ENCODE results near the gene CTBP2.

The CTBP2 gene

GRCh38 chr10:125133696-125134482 lies 26.5 kb downstream of the CTBP2 start:
- Histone ChIP-seq H3K27ac (ENCODE audit: low read depth, low read length) (no peak overlapping the region), H3K36me3 (ENCODE audit: low read length) (no peaks in the 10 kb centered on the region), H4K20me1 (ENCODE audit: low read depth, low read length) (no peaks in the 10 kb centered on the region)

GRCh38 chr10:125132344-125132743 lies 28.0 kb downstream of the CTBP2 start:
- Histone ChIP-seq H3K9ac (ENCODE audit: low read length) (no peak overlapping the region), H3K9me3 (ENCODE audit: insufficient read depth, low read length) (no peaks in the 10 kb centered on the region), H3K4me3 (ENCODE audit: insufficient read depth, low read length, poor library complexity, severe bottlenecking) (no peak overlapping the region), H3K4me2 (ENCODE audit: low read depth, low read length, poor library complexity, severe bottlenecking) (no peak overlapping the region), H2AFZ (ENCODE audit: low read depth, low read length, severe bottlenecking) (no peak overlapping the region), H4K20me1 (ENCODE audit: low read depth, low read length) (no peaks in the 10 kb centered on the region), H3K79me2 (ENCODE audit: insufficient read depth, low read length) (no peaks in the 10 kb centered on the region), H3K27me3 (ENCODE audit: low read length) (no peaks in the 10 kb centered on the region), H3K36me3 (ENCODE audit: low read length) (no peaks in the 10 kb centered on the region), H3K27ac (ENCODE audit: low read depth, low read length) (no peak overlapping the region), H3K9me2 (replicated peaks; ENCODE audit: insufficient read depth, low read length) (no peaks in the 10 kb centered on the region), H3F3A (ENCODE audit: insufficient read depth) (no peaks in the 10 kb centered on the region)
- TF ChIP-seq EZH2phosphoT487 (conservative IDR thresholded peaks at IDR 0.05; ENCODE audit: low read length) (no peak), CTCF (IDR thresholded peaks at IDR 0.05; ENCODE audit: insufficient read depth, low read length, poor library complexity, severe bottlenecking) (no peak)

More at GRCh38 chr10:125133696-125134482, 26.5 kb downstream of the CTBP2 start:
- Histone ChIP-seq H3K27me3 (ENCODE audit: low read length) (no peaks in the 10 kb centered on the region), H3K4me2 (ENCODE audit: low read depth, low read length, poor library complexity, severe bottlenecking) (no peak overlapping the region), H3K9me3 (ENCODE audit: insufficient read depth, low read length) (no peaks in the 10 kb centered on the region), H3K79me2 (ENCODE audit: insufficient read depth, low read length) (no peaks in the 10 kb centered on the region), H3F3A (ENCODE audit: insufficient read depth) (no peaks in the 10 kb centered on the region), H3K9me2 (replicated peaks; ENCODE audit: insufficient read depth, low read length) (no peaks in the 10 kb centered on the region), H2AFZ (ENCODE audit: low read depth, low read length, severe bottlenecking) (no peak overlapping the region), H3K9ac (ENCODE audit: low read length) (no peak overlapping the region), H3K4me3 (ENCODE audit: insufficient read depth, low read length, poor library complexity, severe bottlenecking) (no peak overlapping the region)
- TF ChIP-seq EZH2phosphoT487 (conservative IDR thresholded peaks at IDR 0.05; ENCODE audit: low read length) (no peak), CTCF (IDR thresholded peaks at IDR 0.05; ENCODE audit: insufficient read depth, low read length, poor library complexity, severe bottlenecking) (no peak)

- H4K20me1 ChIP-seq (ENCODE audit: low read depth, low read length) = no peaks in the 10 kb centered on the region
- H3K36me3 ChIP-seq (ENCODE audit: low read length) = no peaks in the 10 kb centered on the region
- H2AFZ ChIP-seq (ENCODE audit: low read depth, low read length, severe bottlenecking) = no peak overlapping the region
- TF ChIP-seq CTCF (IDR thresholded peaks at IDR 0.05; ENCODE audit: insufficient read depth, low read length, poor library complexity, severe bottlenecking) (no peak), EZH2phosphoT487 (conservative IDR thresholded peaks at IDR 0.05; ENCODE audit: low read length) (no peak)
- no peak overlapping the region for H3K4me2 ChIP-seq (ENCODE audit: low read depth, low read length, poor library complexity, severe bottlenecking)
- no peaks in the 10 kb centered on the region for H3K27me3 ChIP-seq (ENCODE audit: low read length)
- H3K9me2 ChIP-seq (replicated peaks; ENCODE audit: insufficient read depth, low read length) = no peaks in the 10 kb centered on the region
- no peaks in the 10 kb centered on the region for H3F3A ChIP-seq (ENCODE audit: insufficient read depth)
- no peak overlapping the region for H3K9ac ChIP-seq (ENCODE audit: low read length)
- H3K79me2 ChIP-seq (ENCODE audit: insufficient read depth, low read length) = no peaks in the 10 kb centered on the region
- no peak overlapping the region for H3K27ac ChIP-seq (ENCODE audit: low read depth, low read length)
- no peak overlapping the region for H3K4me3 ChIP-seq (ENCODE audit: insufficient read depth, low read length, poor library complexity, severe bottlenecking)
- H3K9me3 ChIP-seq (ENCODE audit: insufficient read depth, low read length) = no peaks in the 10 kb centered on the region
These were observed 29.4 kb downstream of the CTBP2 start for GRCh38 chr10:125130916-125131315.
